ENCODE measurements around the gene KDM2A.
"Not testable (repeated sequence)": the region's sequence is repeated elsewhere in the genome, so short reads cannot be mapped to it uniquely, and the experiment has no call there.

Gene KDM2A

DNA sequence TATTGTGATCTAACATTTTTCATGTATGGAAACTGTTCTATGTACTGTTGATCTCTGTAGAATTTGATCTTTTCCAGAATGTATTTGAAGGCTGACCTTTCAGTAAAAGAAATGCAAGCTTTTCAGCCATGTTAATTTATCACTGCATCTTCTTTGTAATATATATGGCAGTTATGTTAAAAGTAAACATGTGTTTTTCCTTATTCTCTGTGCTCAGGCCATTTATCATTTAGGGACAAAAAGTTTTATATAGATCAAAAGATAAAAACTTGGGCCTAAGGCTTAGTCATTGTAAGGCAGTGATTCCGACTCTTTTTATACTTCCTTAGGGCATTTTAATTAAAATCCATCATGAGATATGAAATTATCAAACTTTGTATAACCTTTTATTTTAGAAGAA is 48.7 kb downstream of the KDM2A start:
- DNase-seq (ENCODE audit: low read depth in 2 of 2): no peak

GRCh38 chr11:67168911-67169310 is 49.8 kb downstream of the KDM2A start:
- not testable (repeated sequence) for DNase-seq (ENCODE audit: low read depth in 2 of 2)

- no peak for DNase-seq (ENCODE audit: low read depth in 2 of 2)
These were observed 55.2 kb downstream of the KDM2A start for GRCh38 chr11:67174311-67174710.

DNA sequence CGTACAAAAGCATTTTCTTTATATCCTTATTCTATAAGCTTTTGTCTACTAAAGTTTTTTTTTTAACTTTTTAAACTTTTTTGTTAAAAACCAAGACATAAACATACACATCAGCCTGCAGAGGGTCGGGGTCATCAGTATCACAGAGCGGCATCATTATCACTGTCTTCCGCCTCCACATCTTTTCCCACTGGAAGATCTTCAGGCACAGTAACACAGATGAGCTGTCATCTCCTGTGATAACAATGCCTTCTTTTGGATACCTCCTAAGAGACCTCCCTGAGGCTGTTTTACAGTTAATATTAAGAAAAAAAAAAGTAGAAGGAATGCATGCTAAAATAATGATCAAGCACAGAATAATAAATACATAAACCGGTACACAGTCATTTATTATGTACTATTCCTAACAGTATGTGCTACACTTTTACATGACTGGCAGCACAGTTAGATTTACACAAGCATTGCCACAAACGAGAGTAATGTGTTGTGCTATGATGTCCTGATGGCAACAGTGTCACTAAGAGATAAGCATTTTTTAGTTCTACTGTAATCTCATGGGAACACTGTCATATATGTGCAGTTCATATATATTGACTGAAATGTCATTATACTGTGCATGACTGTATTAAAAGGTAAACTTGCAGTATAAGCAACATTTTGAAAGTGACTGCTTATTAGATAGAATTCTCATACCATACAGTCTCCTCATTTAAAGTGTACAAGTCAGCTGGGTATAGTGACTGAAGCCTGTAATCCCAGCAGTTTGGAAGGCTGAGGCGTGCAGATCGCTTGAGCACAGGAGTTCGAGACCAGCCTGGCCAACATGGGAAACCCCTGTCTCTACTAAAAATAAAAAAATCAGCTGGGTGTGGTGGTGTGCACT is 58.6 kb downstream of the KDM2A start:
- DNase-seq (ENCODE audit: low read depth in 2 of 2): no peak

- no peak for DNase-seq (ENCODE audit: low read depth in 2 of 2)
These were observed 59.4 kb downstream of the KDM2A start for GRCh38 chr11:67178421-67178820.

GRCh38 chr11:67178878-67179277 is 59.8 kb downstream of the KDM2A start:
- DNase-seq (ENCODE audit: low read depth in 2 of 2): no peak

GRCh38 chr11:67179892-67180490 is 60.9 kb downstream of the KDM2A start:
- DNase-seq (ENCODE audit: low read depth in 2 of 2): no peak

DNA sequence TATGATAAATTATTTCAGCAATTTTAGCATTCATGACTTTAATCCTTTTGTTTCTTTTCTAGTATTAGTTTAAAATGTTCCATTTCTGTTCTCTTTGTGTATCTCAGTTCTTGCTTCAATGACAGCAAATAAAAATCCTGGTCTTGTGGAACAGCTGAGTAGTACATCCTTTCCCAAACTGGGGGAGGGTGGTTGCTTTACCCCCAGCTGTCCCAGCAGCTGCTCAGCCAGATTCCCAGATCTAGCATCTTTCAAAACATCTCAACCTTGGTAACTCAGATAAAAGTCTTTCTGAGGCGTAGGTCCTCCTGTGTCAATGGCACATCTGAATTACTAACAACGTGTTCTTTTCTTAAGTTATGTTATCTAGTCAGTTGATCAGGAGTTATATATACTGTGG is 75.0 kb downstream of the KDM2A start:
- no peak for DNase-seq (ENCODE audit: low read depth in 2 of 2)

GRCh38 chr11:67195971-67196456 is 77.0 kb downstream of the KDM2A start:
- DNase-seq (ENCODE audit: low read depth in 2 of 2): no peak

DNA sequence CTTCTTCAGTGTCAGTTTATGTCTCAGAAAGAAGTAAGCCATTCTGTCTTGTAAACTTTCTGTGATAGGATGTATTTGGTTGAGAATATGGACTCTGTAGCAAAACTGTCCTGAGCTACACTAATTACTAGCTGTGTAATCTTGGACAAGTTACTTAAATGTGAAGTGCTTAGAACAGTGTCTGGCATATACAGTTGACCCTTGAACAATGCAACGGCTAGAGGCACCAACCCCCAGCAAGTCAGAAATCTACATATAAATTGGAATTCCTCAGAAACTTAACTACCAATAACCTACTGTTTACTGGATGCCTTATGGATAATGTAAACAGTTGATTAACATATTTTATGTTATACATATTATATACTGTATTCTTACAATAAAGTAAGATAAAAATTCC is 78.5 kb downstream of the KDM2A start:
- DNase-seq (ENCODE audit: low read depth in 2 of 2): no peak

DNA sequence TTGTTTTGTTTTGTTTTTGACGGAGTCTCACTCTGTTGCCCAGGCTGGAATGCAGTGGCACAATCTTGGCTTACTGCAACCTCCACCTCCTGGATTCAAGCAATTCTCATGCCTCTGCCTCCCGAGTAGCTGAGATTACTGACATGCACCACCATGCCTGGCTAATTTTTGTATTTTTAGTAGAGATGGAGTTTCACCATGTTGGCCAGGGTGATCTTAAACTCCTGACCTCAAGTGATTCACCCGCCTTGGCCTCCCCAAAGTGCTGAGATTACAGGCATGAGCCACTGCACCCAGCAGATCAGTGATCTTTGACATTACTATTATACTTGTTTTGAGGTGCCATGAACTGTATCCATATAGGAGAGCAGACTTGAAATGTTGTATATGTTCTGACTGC is 79.7 kb downstream of the KDM2A start:
- not testable (repeated sequence) for DNase-seq (ENCODE audit: low read depth in 2 of 2)

- DNase-seq (ENCODE audit: low read depth in 2 of 2): no peak
These were observed 80.7 kb downstream of the KDM2A start for GRCh38 chr11:67199751-67200150.

DNA sequence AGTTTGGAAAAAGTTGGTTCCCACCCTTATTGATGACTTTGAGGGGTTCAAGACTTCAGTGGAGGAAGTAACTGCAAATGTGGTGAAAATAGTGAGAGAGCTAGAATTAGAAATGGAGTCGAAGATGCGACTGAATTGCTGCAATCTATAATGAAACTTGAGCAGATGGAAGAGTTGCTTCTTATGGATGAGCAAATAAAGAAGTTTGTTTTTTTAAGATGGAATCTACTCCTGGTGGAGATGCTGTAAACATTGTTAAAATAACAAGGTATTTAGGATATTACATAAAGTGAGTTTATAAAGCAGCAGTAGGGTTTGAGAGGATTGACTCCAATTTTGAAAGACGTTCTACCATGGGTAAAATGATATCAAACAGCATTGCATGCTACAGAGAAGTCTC is 83.0 kb downstream of the KDM2A start:
- DNase-seq (ENCODE audit: low read depth in 2 of 2): no peak

- no peak for DNase-seq (ENCODE audit: low read depth in 2 of 2)
These were observed 85.8 kb downstream of the KDM2A start for GRCh38 chr11:67204822-67205221.

- not testable (repeated sequence) for DNase-seq (ENCODE audit: low read depth in 2 of 2)
These were observed 90.2 kb downstream of the KDM2A start for GRCh38 chr11:67209222-67209621.

DNA sequence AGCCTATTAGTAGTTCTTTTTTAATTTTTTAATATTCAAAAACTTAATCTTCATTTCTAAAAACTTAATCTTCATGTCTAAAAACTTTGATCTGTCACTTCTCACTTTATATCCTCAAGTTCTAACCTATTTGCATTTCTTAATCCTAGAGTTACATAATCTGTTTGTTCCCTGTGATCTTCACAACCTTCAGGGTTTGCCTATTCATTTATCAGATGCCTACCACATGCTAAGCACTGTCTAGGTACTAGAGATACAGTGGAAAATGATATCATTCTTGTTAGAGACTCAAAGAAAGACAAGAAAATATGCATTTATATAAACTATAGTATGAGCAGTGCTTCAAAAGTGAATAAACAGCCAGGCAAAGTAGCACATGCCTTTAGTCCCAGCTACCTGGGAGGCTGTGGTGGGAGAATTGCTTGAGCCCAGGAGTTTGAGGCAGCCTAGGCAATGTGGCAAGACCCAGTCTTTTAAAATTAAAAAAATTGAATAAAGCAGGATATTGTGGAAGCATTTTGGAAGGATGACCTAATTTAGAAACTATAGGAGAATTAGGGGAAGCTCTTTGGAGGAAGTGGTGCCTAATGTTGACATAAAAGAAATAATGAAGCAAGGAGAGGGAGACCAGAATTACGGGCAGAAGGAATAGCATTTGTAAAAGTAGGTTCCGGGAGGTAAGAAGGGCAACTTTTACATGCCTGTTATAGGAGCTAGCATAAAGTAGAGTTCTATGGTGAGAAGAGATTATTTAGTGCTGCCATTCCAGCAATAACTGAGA is 92.8 kb downstream of the KDM2A start:
- DNase-seq (ENCODE audit: low read depth in 2 of 2): no peak

DNA sequence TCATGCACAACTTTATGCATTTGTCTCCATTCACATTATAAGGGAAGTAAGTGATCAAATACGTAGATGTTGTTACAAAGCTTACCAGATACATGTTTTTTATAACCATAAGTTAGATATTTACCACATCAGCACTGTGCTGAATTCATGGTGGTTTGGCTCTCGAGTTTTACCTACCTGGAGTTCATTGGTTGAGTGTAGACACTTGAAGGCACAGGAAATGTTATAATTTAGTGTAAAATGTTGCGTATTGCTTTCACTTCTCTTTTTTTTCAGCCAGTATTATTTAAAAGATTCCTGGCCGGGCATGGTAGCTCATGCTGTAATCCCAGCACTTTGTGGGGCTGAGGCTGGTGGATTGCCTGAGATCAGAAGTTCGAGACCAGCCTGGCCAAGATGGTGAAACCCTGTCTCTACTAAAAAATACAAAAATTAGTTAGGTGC is 94.1 kb downstream of the KDM2A start:
- DNase-seq (ENCODE audit: low read depth in 2 of 2): no peak

DNA sequence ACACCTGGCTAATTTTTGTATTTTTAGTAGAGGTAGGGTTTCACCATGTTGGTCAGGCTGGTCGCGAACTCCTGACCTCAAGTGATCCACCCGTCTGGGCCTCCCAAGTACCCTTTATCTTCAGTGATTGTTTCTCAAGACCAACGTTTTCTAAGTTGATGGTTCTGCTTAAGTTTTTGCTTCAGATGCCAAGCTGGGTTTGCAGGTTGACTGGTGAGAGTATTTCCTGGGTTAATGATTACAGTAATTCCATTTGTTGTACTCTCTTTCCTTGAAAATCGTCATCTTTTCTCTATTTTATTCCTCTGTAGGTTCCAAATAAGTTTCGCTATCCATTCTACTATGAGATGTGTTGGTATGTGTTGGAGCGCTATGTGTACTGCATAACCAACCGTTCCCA is 108.7 kb downstream of the KDM2A start:
- DNase-seq (ENCODE audit: low read depth in 2 of 2): no peak

DNA sequence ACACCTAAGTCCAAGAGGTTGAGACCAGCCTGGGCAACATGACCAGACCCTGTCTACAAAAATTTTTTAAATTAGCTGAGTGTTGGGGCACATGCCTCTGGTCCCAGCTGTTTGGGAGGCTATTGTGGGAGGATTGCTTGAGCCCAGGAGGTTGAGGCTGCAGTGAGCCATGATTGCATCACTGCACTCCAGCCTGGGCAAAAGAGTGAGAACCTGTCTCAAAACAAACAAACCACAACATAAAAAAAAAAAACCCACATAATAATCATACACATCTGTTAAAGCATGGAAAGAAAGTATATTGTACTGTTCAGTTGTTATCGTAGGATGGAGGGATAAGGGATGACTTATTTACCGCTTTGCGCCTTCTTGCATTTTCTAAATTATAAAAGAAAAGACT is 111.3 kb downstream of the KDM2A start:
- no peak for DNase-seq (ENCODE audit: low read depth in 2 of 2)

DNA sequence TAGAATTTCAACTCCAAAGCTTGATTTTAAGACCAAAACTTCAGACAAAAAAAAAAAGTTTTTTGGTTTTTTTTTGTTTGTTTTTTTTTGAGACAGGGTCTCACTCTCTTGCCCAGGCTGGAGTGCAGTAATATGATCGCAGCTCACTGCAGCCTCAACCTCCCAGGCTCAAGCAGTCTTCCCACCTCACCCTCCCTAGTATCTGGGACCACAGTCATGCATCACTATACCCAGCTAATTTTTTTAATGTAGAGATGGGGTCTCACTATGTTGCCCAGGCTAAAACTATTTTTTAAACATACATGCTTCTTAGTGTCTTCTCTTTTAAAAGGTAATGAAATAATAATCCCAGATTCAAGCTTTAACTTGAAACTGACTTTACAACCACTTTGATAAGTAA is 111.8 kb downstream of the KDM2A start:
- no peak for DNase-seq (ENCODE audit: low read depth in 2 of 2)

DNA sequence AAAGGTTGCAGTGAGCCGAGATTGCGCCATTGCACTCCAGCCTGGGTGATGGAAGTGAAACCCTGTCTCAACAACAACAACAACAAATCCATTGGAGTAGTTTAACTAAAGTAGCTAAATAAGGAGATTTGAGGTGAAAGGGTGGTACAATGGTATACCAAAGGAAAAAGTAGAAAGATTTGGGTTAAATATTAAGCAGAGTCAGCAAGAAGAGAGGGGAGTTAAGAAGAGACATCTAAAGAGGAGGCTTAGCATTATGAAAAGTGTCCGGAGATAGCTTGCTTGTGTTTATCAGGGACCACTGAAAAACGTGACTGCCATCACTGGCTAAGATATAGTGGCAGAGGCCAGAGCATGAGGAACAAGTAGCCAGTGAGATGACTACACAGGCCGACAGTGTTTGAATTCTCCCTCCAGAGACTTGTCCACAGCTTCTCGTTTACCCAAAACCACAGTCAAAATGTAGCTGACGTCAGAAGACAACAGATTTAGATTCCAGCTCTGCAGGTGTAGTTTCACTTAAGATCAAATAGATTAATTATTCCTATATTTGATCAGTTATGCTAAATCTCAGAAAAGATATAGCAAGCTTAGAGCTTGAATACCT is 114.6 kb downstream of the KDM2A start:
- no peak for DNase-seq (ENCODE audit: low read depth in 2 of 2)

- DNase-seq (ENCODE audit: low read depth in 2 of 2): not testable (repeated sequence)
These were observed 115.5 kb downstream of the KDM2A start for GRCh38 chr11:67234571-67234970.

Measured in stimulated activated CD8-positive, alpha-beta memory T cell treated with anti-CD3 and anti-CD28 coated beads, Interleukin-2, amount 100 ng/mL, for 1 hour (primary cell).